Glomerular visceral epithelial cell (primary cell): Measurements from ENCODE around the gene FCRLA.
"Not testable (repeated sequence)": the region's sequence is repeated elsewhere in the genome, so short reads cannot be mapped to it uniquely, and the experiment has no call there.

Source experiments
- DNase-seq: peaks from one replicate; pipeline ENCODE4 v3.0.0-alpha.2; 2016; ENCODE audit errors: extremely low spot score

FCRLA gene

GRCh38 chr1:161705537-161705936 lies 1.5 kb upstream of the FCRLA start:
- DNase-seq, result no peak

- DNase-seq, result no peak
These were observed 932 bp upstream of the FCRLA start for GRCh38 chr1:161706113-161706481.

GRCh38 chr1:161707503-161707902 lies 474 bp downstream of the FCRLA start:
- DNase-seq, result no peak

- DNase-seq, result no peak
These were observed 2.3 kb downstream of the FCRLA start for GRCh38 chr1:161709373-161709772.

- DNase-seq, result no peak
These were observed 3.5 kb downstream of the FCRLA start for GRCh38 chr1:161710560-161710959.

DNA sequence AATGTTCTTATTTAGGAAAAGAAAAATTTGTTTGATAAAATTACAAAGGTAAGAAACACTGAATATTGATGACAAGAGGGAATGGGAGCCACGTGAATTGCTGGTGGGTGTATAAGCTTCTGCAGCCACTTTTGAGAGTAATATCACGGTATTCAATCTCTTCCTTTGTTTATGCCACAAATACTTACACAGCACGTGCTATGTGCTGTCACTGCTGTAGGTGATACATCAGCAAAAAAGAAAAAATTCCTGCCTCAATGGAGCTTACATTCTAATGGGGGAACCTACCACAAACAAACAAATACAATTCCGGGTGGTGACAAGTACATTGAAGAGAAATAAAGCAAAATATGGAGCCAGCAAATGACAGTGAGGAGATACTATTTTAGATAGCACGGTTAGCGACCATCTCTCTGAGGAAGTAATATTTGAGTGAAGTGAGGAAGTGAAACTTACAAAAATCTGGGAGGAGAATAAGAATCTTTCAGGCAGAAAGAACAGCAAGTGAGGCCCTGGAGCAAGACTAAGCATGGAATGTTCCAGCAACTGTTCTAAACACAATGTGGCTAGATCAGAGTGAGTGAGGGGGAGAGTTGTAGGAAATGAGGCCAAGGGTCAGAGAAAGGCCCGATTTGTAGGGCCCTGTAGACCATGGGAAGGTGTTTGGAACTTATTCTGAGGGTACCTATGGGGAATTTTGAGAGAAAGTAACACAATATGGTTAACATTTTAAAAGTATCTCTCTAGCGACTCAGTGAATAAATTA lies 11.7 kb downstream of the FCRLA start:
- DNase-seq, result no peak

GRCh38 chr1:161719325-161719611 lies 12.2 kb downstream of the FCRLA start:
- no peak for DNase-seq

- no peak for DNase-seq
These were observed 13.4 kb downstream of the FCRLA start for GRCh38 chr1:161720422-161720821.

GRCh38 chr1:161720956-161721737 lies 14.1 kb downstream of the FCRLA start, which contains the start of gene FCRLB:
Gene FCRLB, plus strand, starts transcription at chr1:161721544. Its CDS starts 1,129 bp downstream, at chr1:161722673.
- no peak for DNase-seq

DNA sequence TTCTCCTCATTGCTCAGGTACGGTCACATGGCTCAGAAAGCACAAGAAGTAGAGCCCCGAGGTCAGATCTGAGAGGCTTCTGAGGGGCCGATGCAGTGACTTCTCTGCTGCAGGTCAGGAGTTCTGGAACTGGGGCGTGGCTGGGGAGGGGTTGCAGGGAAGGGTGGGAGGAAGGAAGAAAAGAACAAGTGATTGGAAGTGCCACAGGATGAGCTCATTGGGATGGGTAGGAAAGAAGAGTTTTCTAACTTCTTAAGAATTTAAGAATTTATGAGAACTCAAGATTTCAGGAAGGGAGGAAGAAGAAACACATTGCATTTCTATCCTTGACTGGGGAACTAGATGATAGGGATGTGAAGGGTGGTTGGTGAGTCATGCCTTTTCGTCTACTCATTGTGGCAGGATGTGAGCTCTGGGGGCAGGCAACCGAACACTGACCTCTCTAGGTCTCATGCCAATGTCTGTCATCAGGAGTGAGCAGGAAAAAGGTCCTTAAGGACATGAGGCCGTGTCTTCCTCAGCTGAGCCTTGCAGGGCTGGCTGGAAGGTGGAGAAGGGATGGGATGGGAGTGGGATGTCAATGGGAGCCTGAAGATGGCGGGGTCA lies 14.8 kb downstream of the FCRLA start:
- DNase-seq, result peak; percentile 78

GRCh38 chr1:161722406-161722805 lies 15.4 kb downstream of the FCRLA start:
- no peak for DNase-seq

DNA sequence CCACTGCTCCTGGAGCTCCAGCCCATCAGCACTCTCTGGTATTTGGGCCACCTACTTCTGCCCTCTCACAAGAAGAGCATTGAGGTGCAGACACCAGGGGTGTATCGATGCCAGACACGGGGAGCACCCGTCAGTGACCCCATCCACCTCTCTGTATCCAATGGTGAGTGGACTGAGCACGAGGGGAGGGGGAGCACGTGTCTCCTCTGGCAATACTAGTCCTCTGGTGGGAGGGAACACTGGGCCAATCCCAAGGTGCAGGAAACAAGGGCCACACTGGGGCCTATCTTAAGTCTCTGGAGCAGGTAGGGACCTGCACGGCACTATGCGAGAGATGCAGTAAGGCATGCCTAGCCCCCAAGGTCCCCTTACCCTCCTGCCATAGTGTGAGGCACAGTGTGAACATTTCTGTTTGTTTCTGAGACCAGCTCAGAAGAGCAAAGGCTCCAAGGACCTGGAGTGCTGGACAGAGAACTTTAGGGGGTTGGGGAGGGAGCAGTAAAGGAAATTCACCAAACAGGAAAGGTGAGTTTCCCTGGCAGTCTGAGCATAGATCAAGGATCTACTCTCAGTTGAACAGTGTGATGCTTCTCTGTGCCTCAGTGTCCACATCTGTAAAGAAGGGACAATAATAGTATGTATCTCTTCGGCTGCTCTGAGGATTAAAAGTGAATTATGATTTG lies 16.6 kb downstream of the FCRLA start:
- DNase-seq, result no peak

DNA sequence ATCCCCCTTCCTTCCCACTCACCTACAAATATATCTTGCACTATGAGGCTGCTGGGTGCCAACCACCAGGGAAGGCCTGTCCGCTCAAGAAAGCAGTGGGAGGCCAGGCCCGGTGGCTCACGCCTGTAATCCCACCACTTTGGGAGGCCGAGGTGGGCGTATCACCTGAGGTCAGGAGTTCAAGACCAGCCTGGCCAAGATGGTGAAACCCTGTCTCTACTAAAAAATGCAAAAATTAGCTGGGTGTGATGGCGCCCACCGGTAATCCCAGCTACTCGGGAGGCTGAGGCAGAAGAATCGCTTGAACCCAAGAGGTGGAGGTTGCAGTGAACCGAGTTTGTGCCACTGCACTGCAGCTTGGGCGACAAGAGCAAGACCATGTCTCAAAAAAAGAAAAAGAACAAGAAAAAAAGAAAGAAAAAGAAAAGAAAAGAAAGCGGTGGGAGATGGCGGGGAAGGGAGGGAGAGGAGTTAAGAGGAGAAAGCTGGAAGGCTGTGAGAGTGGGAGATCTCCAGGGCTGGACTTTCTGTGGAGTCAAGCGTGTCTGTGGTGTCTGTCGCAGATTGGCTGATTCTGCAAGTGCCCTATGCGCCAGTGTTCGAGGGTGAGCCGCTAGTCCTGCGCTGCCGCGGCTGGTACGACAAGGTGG lies 18.4 kb downstream of the FCRLA start:
- DNase-seq, result not testable (repeated sequence)

GRCh38 chr1:161725908-161726472 lies 19.0 kb downstream of the FCRLA start:
- DNase-seq, result peak; percentile 41

DNA sequence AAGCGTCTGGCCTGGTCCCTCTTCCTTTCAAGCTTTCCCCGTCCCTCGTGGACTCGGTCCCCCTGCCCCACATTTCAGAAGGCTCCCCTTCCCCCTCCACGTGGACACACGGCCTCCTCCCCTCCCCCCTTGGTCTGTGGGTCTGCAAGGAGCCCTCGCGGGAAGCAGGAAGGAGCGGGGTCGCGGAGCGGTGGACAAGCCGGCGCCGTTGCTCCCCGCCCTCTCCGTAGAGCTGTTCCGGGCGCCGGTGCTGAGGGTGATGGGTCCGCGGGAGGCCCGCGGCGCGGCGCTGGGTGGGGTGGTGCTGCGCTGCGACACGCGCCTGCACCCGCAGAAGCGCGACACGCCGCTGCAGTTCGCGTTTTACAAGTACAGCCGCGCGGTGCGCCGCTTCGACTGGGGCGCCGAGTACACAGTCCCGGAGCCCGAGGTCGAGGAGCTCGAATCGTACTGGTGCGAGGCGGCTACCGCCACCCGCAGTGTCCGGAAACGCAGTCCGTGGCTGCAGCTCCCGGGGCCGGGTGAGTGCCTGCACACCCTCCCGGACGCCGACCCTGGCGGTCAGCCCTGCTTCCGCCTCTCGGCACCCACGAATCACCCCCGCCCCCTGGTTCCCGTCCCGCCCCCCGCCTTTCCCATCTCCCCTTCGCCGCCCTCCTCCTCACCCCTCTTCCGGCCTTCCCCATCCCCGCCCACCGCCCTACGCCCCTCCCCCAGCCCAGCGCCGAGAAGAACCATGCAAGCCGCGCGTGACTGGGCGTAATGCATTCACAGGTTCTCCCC lies 19.6 kb downstream of the FCRLA start:
- peak; percentile 86 for DNase-seq

- DNase-seq, result peak; percentile 69
These were observed 20.4 kb downstream of the FCRLA start for GRCh38 chr1:161727256-161727924.

DNA sequence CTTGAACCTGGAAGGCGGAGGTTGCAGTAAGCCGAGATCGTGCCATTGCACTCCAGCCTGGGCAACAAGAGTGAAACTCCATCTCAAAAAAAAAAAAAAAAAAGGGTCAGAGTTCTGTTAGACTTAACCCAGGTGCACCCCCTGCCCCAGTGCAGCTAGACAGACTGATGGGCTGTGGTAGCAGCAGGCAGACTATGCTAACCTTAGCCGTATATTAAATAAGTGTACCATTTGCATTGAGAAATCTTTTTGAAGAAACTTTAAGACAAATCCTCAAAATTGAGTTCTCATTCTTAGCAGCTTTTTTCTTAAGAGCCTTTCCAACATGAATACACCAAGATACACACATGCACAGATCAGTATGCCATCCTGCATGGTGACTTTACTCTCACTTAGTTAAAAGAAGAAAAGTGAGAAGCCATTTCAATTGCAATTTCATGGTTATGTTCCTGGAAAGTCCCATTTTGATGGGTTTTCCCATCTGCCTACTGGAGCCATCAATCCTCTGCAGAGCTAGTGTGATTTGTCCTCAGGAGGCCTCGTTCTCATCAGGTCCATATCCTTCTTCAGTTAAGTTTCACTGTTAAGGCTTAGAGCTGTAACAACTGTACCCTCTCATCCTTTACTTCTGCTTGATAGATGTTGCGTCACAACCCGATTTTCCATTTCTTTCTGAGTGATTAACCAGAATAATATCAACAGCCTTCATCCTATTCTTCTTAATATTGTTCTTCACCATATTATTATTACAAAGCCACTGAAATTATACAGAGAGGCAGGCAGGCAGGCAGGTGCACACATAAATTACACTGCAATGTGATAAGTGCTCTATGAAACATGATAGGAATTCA lies 21.6 kb downstream of the FCRLA start:
- DNase-seq, result no peak

GRCh38 chr1:161730050-161730564 lies 23.1 kb downstream of the FCRLA start:
- DNase-seq, result peak; percentile 17

DNA sequence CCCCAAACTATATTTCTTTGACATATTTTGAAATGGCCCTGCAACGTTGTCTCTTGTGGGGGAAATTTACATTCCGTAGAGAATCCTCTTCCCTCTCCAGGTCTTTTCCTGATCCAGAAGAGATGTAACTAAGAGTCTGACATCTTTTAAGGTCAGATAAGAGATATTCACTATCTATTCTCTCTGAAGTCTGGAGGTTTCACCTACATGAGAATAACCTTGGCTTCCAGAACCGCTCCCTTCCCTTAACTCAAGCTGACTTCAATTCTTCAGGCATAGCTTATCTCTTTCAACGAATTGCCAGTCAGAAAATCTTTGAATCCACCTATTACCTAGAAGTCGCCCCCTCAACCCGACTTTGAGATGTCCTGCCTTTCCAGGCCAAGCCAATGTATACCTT lies 24.2 kb downstream of the FCRLA start:
- DNase-seq, result no peak
